A673 (cell line): ENCODE results near the gene DUSP6. TPM values are rescaled to one million over a fixed set of nuclear protein-coding genes. Genes with fewer than 3 reads are reported as not detected.

Experiments used
- BruUV-seq: library from RNA; stranded (reverse); fragments of 400-500 nt; replicated peaks from 2 replicates; lab custom pipeline; 2021; lab: Mats Ljungman, UMichigan
- CTCF ChIA-PET: fragments of 300-600 bp; sonication (Branson Sonifier 250); formaldehyde crosslinking; loops from one replicate; lab custom pipeline; 2022; ENCODE audit warnings: antibody characterized with exemption; lab: Charles Lee
- POLR2A ChIA-PET: fragments of 300-600 bp; sonication (Branson Sonifier 250); formaldehyde crosslinking; loops from one replicate; lab custom pipeline; 2022; ENCODE audit warnings: antibody characterized with exemption; ENCODE audit not compliant: low non-redundant PET; lab: Charles Lee
- DNase-seq: peaks from one replicate; pipeline ENCODE4 v3.0.0-alpha.2; 2015; ENCODE audit warnings: low spot score
- H3K27ac ChIP-seq: fragments of 200-600 bp; sonication (generic); 2 replicates; pipeline ENCODE4 v1.5.1; 2016; ENCODE audit warnings: mixed run types, low read depth, mild to moderate bottlenecking, mixed read lengths, antibody characterized with exemption, low read length; ENCODE audit not compliant: poor library complexity, severe bottlenecking
- H3K27me3 ChIP-seq: fragments of 200-600 bp; sonication (generic); replicated peaks from 2 replicates; pipeline ENCODE4 v1.6.1; 2017; ENCODE audit warnings: mixed run types, low read depth, mild to moderate bottlenecking, mixed read lengths, antibody characterized with exemption, low read length; ENCODE audit not compliant: insufficient read depth, poor library complexity
- H3K36me3 ChIP-seq: fragments of 200-600 bp; sonication (generic); 2 replicates; pipeline ENCODE4 v1.6.1; 2016; ENCODE audit warnings: mixed run types, mild to moderate bottlenecking, mixed read lengths, antibody characterized with exemption, low read length; ENCODE audit not compliant: insufficient read depth, poor library complexity, severe bottlenecking
- H3K4me1 ChIP-seq: fragments of 200-600 bp; sonication (generic); 2 replicates; pipeline ENCODE4 v1.6.1; 2017; ENCODE audit warnings: mixed run types, mild to moderate bottlenecking, mixed read lengths, antibody characterized with exemption, low read length; ENCODE audit not compliant: insufficient read depth, poor library complexity, severe bottlenecking
- H3K4me3 ChIP-seq: fragments of 200-600 bp; sonication (generic); 2 replicates; pipeline ENCODE4 v1.5.1; 2016; ENCODE audit warnings: low read depth, mixed run types, mild to moderate bottlenecking, mixed read lengths, low read length; ENCODE audit not compliant: poor library complexity, severe bottlenecking
- H3K9me3 ChIP-seq: fragments of 200-600 bp; sonication (generic); 2 replicates; pipeline ENCODE4 v1.6.1; 2016; ENCODE audit warnings: mixed run types, low read depth, mild to moderate bottlenecking, mixed read lengths, antibody characterized with exemption, low read length; ENCODE audit not compliant: poor library complexity, severe bottlenecking
- EZH2 ChIP-seq: fragments of 200-600 bp; sonication (generic); IDR thresholded peaks from 2 replicates; pipeline ENCODE4 v1.6.1; 2017; ENCODE audit warnings: borderline replicate concordance, low read depth, mild to moderate bottlenecking, mixed read lengths, antibody characterized with exemption, low read length; ENCODE audit not compliant: poor library complexity, severe bottlenecking
- intact Hi-C: fragments of 100-400 bp; cut with micrococcal nuclease; formaldehyde crosslinking; loops from one replicate; pipeline ENCODE4 v1.10.0; 2022; ENCODE audit not compliant: unreplicated experiment
- total RNA-seq: library from RNA; stranded (reverse); gene quantifications from 2 replicates; pipeline ENCODE4 v1.2.3, GENCODE V29; 2021
- TF ChIP-seq, protein P1 (sequence below): fragments of 300-800, 200-600 bp; sonication (generic); conservative IDR thresholded peaks from 2 replicates; pipeline ENCODE4 v1.5.1; 2017; ENCODE audit warnings: low read depth, mild to moderate bottlenecking, antibody characterized with exemption, low read length, moderate library complexity, mixed read lengths

Gene DUSP6
- total RNA-seq, 1 experiment from 2014 or later = 226 TPM

- TF ChIP-seq, protein P1, sequence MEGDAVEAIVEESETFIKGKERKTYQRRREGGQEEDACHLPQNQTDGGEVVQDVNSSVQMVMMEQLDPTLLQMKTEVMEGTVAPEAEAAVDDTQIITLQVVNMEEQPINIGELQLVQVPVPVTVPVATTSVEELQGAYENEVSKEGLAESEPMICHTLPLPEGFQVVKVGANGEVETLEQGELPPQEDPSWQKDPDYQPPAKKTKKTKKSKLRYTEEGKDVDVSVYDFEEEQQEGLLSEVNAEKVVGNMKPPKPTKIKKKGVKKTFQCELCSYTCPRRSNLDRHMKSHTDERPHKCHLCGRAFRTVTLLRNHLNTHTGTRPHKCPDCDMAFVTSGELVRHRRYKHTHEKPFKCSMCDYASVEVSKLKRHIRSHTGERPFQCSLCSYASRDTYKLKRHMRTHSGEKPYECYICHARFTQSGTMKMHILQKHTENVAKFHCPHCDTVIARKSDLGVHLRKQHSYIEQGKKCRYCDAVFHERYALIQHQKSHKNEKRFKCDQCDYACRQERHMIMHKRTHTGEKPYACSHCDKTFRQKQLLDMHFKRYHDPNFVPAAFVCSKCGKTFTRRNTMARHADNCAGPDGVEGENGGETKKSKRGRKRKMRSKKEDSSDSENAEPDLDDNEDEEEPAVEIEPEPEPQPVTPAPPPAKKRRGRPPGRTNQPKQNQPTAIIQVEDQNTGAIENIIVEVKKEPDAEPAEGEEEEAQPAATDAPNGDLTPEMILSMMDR = no peak
- TF ChIP-seq EZH2 = no peak
- Histone ChIP-seq H3K9me3 (no peaks in the 10 kb centered on the region), H3K27me3 (no peaks in the 10 kb centered on the region), H3K27ac (peak overlapping the region; percentile 88), H3K4me1 (peaks cover 57% of the 10 kb centered on the region), H3K36me3 (no peaks in the 10 kb centered on the region), H3K4me3 (no peak overlapping the region)
- CTCF ChIA-PET = no interaction called here
- intact Hi-C loops = no loop called here
- POLR2A ChIA-PET = no interaction called here
- BruUV-seq = no TSS peak
- no peak for DNase-seq
Measured at GRCh38 chr12:89391726-89392336, 39.5 kb upstream of the DUSP6 start.

- CTCF ChIA-PET = interaction anchor here (0.6 to 0.8 kb wide), 2 partner anchors 229 to 372 kb away, joined by 3 read pairs; no protein-coding TSS in a partner anchor
- Histone ChIP-seq H3K27ac (peak overlapping the region; percentile 88), H3K9me3 (no peaks in the 10 kb centered on the region), H3K4me1 (peaks cover 65% of the 10 kb centered on the region), H3K36me3 (no peaks in the 10 kb centered on the region), H3K4me3 (no peak overlapping the region), H3K27me3 (no peaks in the 10 kb centered on the region)
- POLR2A ChIA-PET = interaction anchor here (0.7 to 1.0 kb wide), 2 partner anchors 39 to 61 kb away, joined by 3 to 6 read pairs; partner anchors contain the start of gene DUSP6
- DNase-seq = no peak
- TF ChIP-seq, protein P1 = no peak
- TF ChIP-seq EZH2 = no peak
- intact Hi-C loops = loop anchor here (1.0 kb wide), 2 partner anchors 39 to 60 kb away; partner anchors contain the start of gene DUSP6
- BruUV-seq = no TSS peak
Measured at GRCh38 chr12:89390802-89391673, 38.7 kb upstream of the DUSP6 start.

DNA sequence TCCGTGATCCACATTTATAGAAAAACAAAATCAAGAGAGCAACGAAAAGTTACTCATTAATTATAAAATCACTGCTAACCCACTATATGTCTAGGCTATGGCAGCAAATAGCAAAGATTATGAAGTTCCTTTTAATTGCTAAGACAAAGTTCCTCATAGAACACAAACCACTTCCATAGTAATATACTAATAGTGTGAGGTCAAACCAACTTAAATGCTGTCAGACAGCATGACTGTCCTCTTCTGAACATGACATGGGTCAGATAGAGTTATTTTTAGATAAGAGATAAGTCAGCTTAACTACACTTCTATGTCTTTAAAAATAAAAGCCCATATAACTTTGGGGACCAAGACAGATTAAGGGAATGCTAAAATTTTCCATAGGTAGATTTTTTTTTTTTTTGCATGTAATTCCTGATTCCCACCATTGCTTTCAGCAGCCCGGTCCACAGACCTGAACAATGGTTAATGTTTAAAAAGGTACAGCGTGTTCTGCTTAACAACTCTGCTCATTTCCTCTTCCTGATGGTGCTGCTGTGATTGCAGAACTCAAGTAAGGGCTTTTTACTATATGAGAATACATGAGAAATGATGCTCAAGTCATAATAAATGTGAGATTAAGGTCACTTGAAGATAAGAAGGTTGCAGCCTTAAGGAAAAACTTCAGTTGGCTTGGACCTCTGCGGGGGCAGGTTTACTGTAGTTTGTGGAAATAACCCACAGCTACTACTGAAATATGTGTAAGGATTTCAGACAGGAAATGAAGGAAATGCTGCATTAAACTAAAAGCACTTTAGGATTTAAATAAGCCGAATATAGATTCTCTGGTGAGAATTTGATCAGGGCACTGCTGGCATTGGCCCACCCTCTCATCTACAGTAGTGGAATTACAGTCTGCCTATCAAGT lies 37.7 kb upstream of the DUSP6 start:
- TF ChIP-seq, protein P1 = no peak
- no peak for TF ChIP-seq EZH2
- intact Hi-C loops = loop anchor here (1.0 kb wide), 2 partner anchors 38 to 61 kb away; partner anchors contain the start of gene DUSP6
- Histone ChIP-seq H3K27ac (peak overlapping the region; percentile 88), H3K27me3 (no peaks in the 10 kb centered on the region), H3K36me3 (no peaks in the 10 kb centered on the region), H3K4me3 (no peak overlapping the region), H3K9me3 (no peaks in the 10 kb centered on the region), H3K4me1 (peaks cover 76% of the 10 kb centered on the region)
- peak; percentile 96 for DNase-seq
- ChIA-PET CTCF (interaction anchor here (0.8 kb wide), 1 partner anchor 228 kb away, joined by 3 read pairs; no protein-coding TSS in a partner anchor), POLR2A (interaction anchor here (0.7 to 1.0 kb wide), 2 partner anchors 38 to 62 kb away, joined by 3 to 6 read pairs; partner anchors contain the start of gene DUSP6)
- no TSS peak for BruUV-seq
